ENCODE measurements around the gene UBE2L3.
"Not testable (repeated sequence)": the region's sequence is repeated elsewhere in the genome, so short reads cannot be mapped to it uniquely, and the experiment has no call there.

Gene UBE2L3

DNA sequence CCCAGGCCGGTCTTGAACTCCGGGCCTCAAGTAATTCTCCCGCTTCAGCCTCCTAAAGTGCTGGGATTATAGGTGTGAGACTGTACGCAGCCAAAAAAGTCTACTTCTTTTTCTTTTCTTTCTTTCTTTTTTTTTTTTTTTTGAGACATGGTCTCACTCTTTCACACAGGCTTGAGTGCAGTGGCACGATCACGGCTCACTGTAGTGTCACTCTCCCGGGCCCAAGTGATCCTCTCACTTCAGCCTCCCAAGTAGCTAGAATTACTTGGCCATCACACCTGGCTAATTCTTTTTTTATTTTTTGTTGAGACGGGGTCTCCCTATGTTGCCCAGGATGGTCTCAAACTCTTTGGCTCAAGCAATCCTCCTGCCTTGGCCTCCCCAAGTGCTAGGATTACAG, 3.6 kb upstream of the UBE2L3 start:
- Histone ChIP-seq H3K36me3 (replicated peaks) (peaks cover 6% of the 10 kb centered on the region; the same call in 1 of the 2 replicates), H3K27me3 (ENCODE audit: low read depth) (no peaks in the 10 kb centered on the region), H3K9me3 (no peaks in the 10 kb centered on the region), H3K4me1 (no peaks in the 10 kb centered on the region), H3K4me3 (no peak overlapping the region)
- in situ Hi-C loops (cut with MboI; ENCODE audit: low sequenced_read_pairs): no loop called here
- DNase-seq (ENCODE audit: low spot score in 2 of 2): no peak

- in situ Hi-C loops (cut with MboI; ENCODE audit: low sequenced_read_pairs): no loop called here
- DNase-seq (ENCODE audit: low spot score in 2 of 2): no peak
- H3K4me1 ChIP-seq: peaks cover 1% of the 10 kb centered on the region; the same call in 1 of the 2 replicates
- H3K36me3 ChIP-seq (replicated peaks): peaks cover 6% of the 10 kb centered on the region; the same call in 1 of the 2 replicates
- no peak overlapping the region for H3K4me3 ChIP-seq
- no peaks in the 10 kb centered on the region for H3K9me3 ChIP-seq
- H3K27me3 ChIP-seq (ENCODE audit: low read depth): no peaks in the 10 kb centered on the region
These were observed 3.1 kb upstream of the UBE2L3 start for GRCh38 chr22:21564411-21564810.

GRCh38 chr22:21568347-21569075, 997 bp downstream of the UBE2L3 start:
- DNase-seq (ENCODE audit: low spot score in 2 of 2): peak; percentile 39
- H3K9me3 ChIP-seq: no peaks in the 10 kb centered on the region
- no peaks in the 10 kb centered on the region for H3K27me3 ChIP-seq (ENCODE audit: low read depth)
- H3K4me1 ChIP-seq: peaks cover 17% of the 10 kb centered on the region
- H3K4me3 ChIP-seq: peak overlapping the region; percentile 94
- in situ Hi-C loops (cut with MboI; ENCODE audit: low sequenced_read_pairs): no loop called here
- peaks cover 9% of the 10 kb centered on the region for H3K36me3 ChIP-seq (replicated peaks)

GRCh38 chr22:21569076-21569427, 1.5 kb downstream of the UBE2L3 start:
- H3K27me3 ChIP-seq (ENCODE audit: low read depth); in situ Hi-C loops (cut with MboI; ENCODE audit: low sequenced_read_pairs); H3K36me3 ChIP-seq (replicated peaks); DNase-seq (ENCODE audit: low spot score in 2 of 2); H3K9me3 ChIP-seq: not testable (repeated sequence)
- Histone ChIP-seq H3K4me1 (peaks cover 17% of the 10 kb centered on the region), H3K4me3 (peak overlapping the region; percentile 94)

- peak; percentile 34 to 55 for DNase-seq (ENCODE audit: low spot score in 2 of 2)
- in situ Hi-C loops (cut with MboI; ENCODE audit: low sequenced_read_pairs): no loop called here
- peaks cover 9% of the 10 kb centered on the region for H3K36me3 ChIP-seq (replicated peaks)
These were observed 2.1 kb downstream of the UBE2L3 start for GRCh38 chr22:21569459-21570170.

DNA sequence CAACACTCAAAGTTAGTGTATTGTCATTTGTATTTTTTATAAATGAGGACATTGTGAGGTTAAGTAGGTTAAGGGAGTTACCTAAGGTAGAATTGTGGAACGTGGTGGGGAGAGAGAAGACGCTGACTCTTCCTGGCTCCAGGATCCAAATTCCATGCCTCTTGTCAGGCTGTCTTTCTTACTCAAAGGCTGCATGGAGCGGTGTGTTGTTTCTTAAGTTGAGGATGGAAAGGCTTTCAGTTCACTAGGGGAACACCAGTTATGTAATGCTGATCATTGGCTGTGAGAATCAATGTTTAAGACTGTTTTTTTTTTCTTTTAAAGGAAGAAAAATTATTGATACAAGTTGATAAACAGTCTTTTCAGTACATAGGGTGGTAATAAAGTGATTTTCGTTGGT, 2.9 kb downstream of the UBE2L3 start:
- H3K9me3 ChIP-seq: no peaks in the 10 kb centered on the region
- peaks cover 17% of the 10 kb centered on the region for H3K4me1 ChIP-seq
- in situ Hi-C loops (cut with MboI; ENCODE audit: low sequenced_read_pairs): no loop called here
- H3K4me3 ChIP-seq: peak overlapping the region; percentile 94; the same call in 1 of the 2 replicates
- DNase-seq (ENCODE audit: low spot score in 2 of 2): peak in 1 of 2 experiments; percentile 20
- no peaks in the 10 kb centered on the region for H3K27me3 ChIP-seq (ENCODE audit: low read depth)
- H3K36me3 ChIP-seq (replicated peaks): peaks cover 9% of the 10 kb centered on the region

More at GRCh38 chr22:21569459-21570170, 2.1 kb downstream of the UBE2L3 start:
- Histone ChIP-seq H3K9me3 (no peaks in the 10 kb centered on the region), H3K4me3 (peak overlapping the region; percentile 94), H3K27me3 (ENCODE audit: low read depth) (no peaks in the 10 kb centered on the region), H3K4me1 (peaks cover 17% of the 10 kb centered on the region)

DNA sequence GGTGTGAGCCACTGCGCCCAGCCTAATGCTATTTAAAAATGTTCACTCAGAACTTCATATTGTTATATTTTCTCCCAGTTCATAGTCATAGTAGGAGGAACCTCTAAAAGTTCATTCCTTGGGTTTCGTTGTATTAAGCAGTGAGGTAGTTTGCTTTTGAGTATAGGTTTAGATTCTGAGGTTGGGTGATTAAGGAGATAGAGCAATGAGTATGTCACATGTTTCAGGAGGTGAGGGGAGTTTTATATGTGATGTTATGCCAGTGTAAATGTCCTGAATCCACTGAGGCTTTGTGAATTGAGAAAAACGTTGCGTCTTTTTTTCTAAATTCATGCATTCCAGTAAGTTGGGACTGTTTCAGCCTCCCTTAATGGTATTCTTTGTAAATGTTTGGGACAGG, 4.2 kb downstream of the UBE2L3 start:
- peaks cover 9% of the 10 kb centered on the region for H3K36me3 ChIP-seq (replicated peaks)
- no peaks in the 10 kb centered on the region for H3K27me3 ChIP-seq (ENCODE audit: low read depth)
- in situ Hi-C loops (cut with MboI; ENCODE audit: low sequenced_read_pairs): no loop called here
- H3K9me3 ChIP-seq: no peaks in the 10 kb centered on the region
- H3K4me1 ChIP-seq: peaks cover 17% of the 10 kb centered on the region
- DNase-seq (ENCODE audit: low spot score in 2 of 2): no peak
- H3K4me3 ChIP-seq: no peak overlapping the region

- no peak for DNase-seq (ENCODE audit: low spot score in 2 of 2)
- peaks cover 17% of the 10 kb centered on the region for H3K4me1 ChIP-seq
- no peaks in the 10 kb centered on the region for H3K27me3 ChIP-seq (ENCODE audit: low read depth)
- H3K4me3 ChIP-seq: no peak overlapping the region
- H3K9me3 ChIP-seq: no peaks in the 10 kb centered on the region
- in situ Hi-C loops (cut with MboI; ENCODE audit: low sequenced_read_pairs): no loop called here
- peaks cover 3% of the 10 kb centered on the region; the same call in 1 of the 2 replicates for H3K36me3 ChIP-seq (replicated peaks)
These were observed 5.8 kb downstream of the UBE2L3 start for GRCh38 chr22:21573293-21573734.

GRCh38 chr22:21573750-21574494, 6.4 kb downstream of the UBE2L3 start:
- H3K27me3 ChIP-seq (ENCODE audit: low read depth): no peaks in the 10 kb centered on the region
- peaks cover 3% of the 10 kb centered on the region; the same call in 1 of the 2 replicates for H3K36me3 ChIP-seq (replicated peaks)
- no peak for DNase-seq (ENCODE audit: low spot score in 2 of 2)
- in situ Hi-C loops (cut with MboI; ENCODE audit: low sequenced_read_pairs): no loop called here
- H3K4me3 ChIP-seq: no peak overlapping the region
- H3K4me1 ChIP-seq: peaks cover 17% of the 10 kb centered on the region
- no peaks in the 10 kb centered on the region for H3K9me3 ChIP-seq

DNA sequence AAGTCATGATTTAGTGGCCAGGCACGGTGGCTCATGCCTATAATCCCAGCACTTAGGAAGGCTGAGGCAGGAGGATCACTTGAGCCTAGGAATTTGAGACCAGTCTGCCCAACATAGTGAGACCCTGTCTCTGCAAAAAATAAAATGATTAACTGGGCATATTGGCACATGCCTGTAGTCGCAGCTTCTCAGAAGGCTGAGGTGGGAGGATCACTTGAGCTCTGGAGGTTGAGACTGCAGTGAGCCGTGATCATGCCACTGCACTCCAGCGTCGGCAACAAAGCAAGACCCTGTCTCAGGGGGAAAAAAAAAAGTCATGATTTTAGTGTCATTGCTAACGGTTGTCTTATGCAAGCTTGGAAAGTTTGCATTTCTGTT, 11.9 kb downstream of the UBE2L3 start:
- DNase-seq (ENCODE audit: low spot score in 2 of 2): no peak

GRCh38 chr22:21580623-21581007, 13.1 kb downstream of the UBE2L3 start:
- in situ Hi-C loops (cut with MboI; ENCODE audit: low sequenced_read_pairs); H3K4me3 ChIP-seq; H3K27me3 ChIP-seq (ENCODE audit: low read depth); H3K36me3 ChIP-seq (replicated peaks); H3K4me1 ChIP-seq; DNase-seq (ENCODE audit: low spot score in 2 of 2); H3K9me3 ChIP-seq: not testable (repeated sequence)

More for the DNA sequence above, 11.9 kb downstream of the UBE2L3 start:
- Histone ChIP-seq H3K9me3 (no peaks in the 10 kb centered on the region), H3K4me3 (no peak overlapping the region), H3K27me3 (ENCODE audit: low read depth) (no peaks in the 10 kb centered on the region), H3K36me3 (replicated peaks) (peaks cover 8% of the 10 kb centered on the region), H3K4me1 (no peaks in the 10 kb centered on the region; the same call in 1 of the 2 replicates)
- in situ Hi-C loops (cut with MboI; ENCODE audit: low sequenced_read_pairs): no loop called here

GRCh38 chr22:21581009-21581713, 13.6 kb downstream of the UBE2L3 start:
- H3K27me3 ChIP-seq (ENCODE audit: low read depth); H3K4me1 ChIP-seq; DNase-seq (ENCODE audit: low spot score in 2 of 2); H3K9me3 ChIP-seq; in situ Hi-C loops (cut with MboI; ENCODE audit: low sequenced_read_pairs); H3K4me3 ChIP-seq: not testable (repeated sequence)
- H3K36me3 ChIP-seq (replicated peaks): peaks cover 12% of the 10 kb centered on the region

All from HAP-1 (cell line).